NCI-H1417 treated with DMSO at 0.1 percent for 48 hours (cell line): Measurements from ENCODE around the gene TMEM135.

Source experiments
- DNase-seq: peaks from one replicate; lab custom pipeline; 2025; lab: John Stamatoyannopoulos, UW

TMEM135 gene

DNA sequence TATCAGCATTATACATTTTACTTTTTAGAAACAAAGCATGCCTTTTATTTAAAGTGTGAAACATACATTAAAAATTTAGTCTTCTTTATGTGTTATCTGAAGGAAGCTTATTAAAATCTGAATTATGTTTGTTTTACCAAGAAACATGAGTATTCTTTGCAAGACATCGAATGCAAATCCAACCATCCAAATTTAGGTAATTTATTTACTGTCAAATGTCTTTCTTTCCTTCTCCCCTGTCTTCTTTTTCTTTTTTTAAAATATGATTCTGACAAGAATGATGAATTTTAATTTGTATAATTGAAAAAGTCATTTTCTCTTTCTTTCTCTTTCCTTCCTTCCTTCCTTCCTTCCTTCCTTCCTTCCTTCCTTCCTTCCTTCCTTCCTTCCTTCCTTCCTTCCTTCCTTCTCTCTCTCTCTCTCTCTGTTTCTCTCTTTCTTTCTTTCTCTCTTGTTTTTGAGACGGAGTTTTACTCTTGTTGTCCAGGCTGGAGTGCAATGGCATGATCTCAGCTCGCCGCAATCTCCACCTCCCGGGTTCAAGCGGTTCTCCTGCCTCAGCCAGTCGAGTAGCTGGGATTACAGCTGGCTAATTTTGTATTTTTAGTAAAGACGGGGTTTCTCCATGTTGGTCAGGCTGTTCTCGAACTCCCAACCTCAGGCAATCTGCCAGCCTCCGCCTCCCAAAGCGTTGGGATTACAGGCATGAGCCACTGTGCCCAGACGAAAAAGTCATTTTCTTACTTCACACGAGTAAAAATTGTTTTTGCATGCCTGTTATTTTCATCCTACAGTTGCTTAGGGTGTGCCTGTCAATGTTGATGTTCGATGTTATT is 157.5 kb downstream of the TMEM135 start:
- no peak for DNase-seq

DNA sequence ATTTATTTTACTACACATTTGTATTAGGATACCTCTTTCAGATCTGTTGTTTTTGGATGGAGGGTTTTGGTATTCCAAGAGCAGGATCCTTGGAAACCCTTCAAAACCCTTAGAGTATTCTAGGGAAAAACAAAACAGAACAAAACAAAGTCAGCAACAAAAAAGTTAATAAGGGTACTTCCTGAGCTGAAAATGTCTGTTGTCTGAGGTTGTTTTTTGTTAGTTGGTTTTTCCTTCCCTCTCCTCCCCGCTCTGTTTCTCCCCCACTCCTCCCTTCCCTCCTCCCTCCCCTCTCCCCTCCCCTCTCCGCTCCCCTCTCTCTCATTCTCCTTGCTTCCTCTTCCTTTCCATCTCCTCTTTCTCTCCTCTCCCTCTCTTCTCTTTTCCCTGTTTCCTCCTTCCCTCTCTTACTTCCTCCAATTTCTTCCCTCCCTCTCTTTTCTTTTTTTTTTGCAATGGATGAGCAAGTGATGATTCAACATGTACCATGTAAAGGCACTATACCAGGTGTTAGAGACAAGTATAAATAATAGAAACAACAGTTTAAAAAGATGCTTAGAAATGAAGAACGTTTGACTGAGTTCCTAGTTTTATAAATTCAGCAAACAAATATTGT is 160.6 kb downstream of the TMEM135 start:
- no peak for DNase-seq

DNA sequence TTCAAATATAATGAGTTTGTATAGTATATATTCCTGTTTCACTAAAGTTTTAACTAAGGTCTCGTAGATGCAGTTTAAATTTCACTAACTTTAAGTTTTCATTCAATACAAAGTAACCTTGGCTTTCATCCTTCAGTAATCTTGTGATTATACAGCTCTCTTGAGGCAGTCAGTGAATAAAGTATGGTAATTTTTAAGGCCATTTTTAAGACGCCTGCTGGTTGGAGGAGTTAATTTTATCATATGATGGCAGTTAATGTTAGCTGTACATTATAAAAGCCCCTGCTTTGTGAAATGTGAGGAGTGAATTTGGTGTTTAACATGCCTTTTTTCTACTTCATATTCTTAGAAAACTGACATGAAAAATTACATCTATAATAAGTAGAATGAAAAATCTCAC is 163.6 kb downstream of the TMEM135 start:
- DNase-seq, result no peak

DNA sequence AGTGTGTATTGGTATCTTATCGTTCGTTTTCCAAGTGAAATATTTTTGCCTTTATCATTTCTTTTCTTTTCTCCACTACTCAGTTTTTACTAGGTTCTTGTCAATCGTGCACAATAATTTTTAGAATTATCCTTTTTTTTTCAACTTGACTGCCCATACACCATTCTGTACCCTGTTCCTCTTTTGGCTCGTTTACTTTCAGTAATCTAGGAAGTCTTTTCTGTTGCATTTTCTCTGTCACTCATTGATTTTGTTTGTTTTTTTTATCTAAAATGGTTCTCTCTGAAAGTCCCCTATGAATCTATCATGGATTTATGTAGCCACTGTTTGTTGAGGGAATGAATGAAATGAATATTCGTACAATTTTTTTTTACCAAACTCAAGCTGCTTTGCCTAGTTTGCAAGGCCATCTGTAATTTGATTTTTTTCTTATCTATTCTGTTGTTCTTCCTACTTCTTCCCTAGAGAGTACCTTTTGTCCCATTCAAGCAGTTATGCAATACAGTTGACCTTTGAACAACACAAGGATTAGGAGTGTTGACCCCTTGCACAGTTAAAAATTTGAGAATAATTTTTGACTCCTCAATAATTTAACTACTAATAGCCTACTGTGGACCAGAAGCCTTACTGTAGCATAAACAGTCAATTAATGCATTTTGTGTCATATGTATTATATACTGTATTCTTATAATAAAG is 166.3 kb downstream of the TMEM135 start:
- DNase-seq, result no peak

DNA sequence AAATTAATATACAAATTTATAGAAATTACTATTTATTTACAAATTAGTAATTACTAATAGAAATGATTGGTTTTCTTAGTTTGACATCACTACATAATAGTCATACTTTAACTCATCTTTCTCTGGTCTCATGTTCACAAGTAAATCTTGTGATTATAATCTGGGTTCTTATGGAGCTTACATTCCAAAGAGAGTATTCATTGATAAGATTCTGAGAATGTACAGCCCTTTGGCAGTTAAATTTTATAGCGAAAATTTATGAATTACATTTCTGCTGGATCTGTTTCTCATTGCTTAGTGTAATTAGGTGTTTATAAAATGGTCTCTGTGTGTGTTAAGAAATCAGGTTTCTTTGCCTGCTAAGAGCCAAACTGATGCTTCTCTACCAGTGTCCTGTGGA is 175.2 kb downstream of the TMEM135 start:
- DNase-seq, result no peak

DNA sequence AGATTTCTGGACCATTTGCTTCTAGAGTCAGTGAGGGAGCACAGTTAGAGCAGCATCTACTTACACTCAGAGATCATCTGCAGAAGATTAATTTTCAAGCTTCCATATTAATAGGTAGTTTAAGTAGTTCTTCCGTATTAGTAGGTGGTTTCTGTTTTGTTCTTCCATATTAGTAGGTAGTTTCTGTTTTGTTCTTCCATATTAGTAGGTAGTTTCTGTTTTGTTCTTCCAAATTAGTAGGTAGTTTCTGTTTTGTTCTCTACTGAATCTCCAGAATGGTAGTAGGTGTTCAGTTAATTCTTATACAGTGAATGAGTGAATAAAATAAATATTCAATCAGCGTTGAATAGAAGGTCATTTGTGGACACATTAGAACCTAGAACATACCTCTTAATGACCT is 175.7 kb downstream of the TMEM135 start:
- no peak for DNase-seq

DNA sequence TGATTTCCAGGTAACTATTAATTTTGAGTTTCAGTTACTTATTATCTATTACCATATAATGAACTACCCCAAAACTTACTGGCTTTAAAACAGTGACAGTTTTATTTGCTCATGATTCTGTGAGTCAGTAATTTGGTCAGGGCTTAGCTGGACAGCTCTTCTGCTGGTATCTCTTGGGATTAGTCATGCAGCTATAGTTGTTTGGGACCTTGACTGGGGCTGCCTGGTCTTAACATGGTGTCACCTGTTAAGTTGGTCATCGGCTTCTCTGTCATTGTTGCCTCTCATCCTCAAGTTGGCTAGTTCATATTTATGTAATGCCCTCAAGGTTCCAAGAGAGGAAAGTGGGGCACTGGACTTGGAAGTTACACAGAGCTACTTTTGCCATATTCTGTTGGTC is 177.5 kb downstream of the TMEM135 start:
- no peak for DNase-seq

DNA sequence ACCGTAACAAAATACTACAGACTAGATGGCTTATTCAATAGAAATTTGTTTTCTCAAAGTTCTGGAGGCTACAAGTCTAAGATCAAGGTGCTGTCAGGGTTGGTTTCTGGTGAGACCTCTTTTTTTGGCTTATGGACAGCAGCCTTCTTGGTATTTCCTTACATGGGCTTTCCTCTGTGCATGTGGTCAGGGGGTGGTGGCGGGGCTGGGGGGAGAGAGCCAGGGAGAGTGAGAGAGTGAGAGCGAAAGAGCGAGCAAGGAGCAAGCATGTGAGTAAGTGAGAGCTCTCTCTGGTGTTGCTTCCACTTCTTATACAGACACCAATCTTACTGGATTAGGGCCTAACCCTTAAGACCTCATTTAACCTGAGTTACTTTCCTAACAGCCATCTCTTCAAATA is 181.5 kb downstream of the TMEM135 start:
- DNase-seq, result no peak

DNA sequence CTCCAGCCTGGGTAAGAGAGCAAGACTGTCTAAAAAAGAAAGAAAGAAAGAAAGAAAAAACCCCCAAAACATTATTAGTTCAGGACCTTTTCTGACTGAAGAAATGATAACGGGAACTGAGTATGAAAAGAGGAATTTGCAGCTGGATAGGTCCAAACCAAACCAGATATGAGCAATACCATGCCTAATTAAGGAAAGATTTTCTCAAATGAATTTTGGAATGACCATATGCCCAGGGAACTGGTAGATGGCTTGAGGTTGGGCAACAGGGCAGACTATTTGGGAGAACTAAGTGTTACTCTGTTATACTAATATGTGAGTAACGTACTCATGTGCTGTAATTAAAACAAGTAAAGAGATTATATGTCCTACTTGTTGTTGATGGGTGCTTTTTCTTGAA is 186.1 kb downstream of the TMEM135 start:
- no peak for DNase-seq

DNA sequence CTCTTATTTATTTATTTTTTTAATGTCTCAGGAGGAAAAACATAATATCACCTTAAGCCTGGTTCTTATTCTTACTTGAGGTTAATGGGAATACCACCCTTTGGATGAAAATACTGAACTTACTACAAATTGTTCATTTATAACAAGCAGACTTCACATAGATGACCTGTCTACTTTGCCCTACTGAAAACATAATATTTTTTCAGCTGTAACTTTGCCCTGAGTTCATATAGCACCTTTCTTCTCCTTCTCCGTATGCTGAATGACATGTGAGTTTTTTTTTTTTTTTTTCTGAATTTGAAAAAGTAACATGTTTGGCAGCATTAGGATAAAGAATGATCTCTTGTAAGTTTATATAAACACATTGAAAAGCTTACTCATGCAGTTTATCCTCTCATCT is 186.8 kb downstream of the TMEM135 start:
- no peak for DNase-seq

DNA sequence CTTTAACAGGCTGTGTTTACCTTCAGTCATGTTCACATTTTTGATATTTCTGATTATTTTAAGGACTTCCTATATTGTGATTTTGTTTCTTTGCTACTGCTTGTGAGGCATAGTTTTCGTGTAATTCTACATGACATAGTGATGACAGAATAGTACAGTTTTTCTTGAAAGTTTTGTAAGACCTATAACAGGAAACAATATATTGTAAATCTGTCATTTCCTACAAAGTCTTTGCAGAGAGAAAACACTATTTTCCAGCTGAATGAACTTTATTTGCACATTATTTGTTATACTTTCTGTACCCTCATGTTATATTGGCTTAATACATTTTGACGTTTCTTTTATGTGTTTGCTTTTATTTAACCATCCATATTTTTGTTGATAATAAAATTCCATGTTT is 191.1 kb downstream of the TMEM135 start:
- no peak for DNase-seq

DNA sequence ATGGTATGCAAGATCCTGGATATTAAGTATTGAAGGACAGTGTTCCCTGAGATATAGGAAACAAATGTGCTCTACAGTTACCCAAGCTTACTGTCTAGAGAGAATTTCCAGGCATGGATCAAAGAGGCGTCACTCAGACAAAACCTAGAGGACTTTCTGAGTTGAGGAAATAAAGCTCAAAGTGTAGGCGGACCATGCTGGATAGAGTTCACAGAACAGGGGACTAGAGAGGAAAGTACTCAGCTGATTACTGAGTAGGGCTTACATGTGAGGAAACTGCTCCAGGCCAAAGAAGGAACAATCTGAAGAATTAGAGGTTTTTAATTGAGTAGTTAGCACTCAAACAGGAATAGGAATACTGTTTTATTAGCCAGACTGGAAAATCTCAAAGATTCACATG is 193.3 kb downstream of the TMEM135 start:
- no peak for DNase-seq

DNA sequence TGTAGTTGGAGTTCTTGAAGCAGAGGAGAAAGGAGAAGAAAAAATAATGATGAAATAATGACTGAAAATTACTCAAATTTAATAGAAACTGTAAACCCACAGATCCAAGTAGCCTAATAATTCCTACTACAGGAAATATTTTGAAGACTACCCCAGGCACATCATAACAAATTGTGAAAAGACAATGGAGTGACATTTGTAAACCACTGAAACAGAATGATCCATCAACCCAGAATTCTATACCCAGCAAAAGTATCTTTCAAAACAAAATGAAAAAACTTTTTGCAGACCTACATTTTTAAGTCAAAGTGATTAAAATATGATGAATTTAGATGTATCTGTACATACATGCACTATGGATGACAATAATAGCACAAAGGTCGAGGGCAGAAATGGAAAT is 194.6 kb downstream of the TMEM135 start:
- no peak for DNase-seq

DNA sequence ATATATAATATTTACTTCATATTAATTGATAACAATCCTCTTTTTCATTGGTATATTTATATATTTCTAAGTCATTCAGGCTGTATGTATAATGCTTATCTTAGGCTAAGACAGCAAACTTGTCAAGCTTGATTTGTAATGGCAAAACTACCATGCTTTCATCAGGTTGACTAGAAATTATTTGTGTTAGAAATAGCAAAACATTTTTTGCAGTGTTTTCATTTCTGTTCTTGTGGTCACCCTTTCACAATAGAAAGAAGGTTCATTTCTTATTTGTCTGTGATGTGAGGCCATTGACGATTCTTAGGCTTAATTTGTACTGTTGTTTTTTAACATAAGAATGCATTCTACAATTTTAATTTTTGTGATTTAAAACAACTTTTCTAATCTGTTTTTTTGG is 197.6 kb downstream of the TMEM135 start:
- DNase-seq, result no peak

DNA sequence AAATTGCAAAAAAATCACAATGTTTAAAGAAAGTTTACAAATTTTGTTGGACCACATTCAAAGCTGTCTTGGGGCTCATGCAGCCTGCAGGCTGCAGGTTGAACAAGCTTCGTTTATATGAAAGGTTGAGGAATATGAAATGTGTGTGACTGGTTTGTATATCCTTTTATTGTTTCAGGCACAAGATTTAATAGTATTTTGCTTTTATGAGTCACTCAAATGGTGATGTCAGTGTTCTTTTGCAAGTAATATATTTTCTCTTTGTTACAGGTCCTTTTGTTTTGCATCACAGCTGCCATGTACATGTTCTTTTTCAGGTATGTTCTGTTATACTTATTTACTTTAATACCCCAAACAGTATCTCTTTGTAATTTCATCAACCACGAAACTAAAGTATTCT is 198.6 kb downstream of the TMEM135 start:
- DNase-seq, result no peak

DNA sequence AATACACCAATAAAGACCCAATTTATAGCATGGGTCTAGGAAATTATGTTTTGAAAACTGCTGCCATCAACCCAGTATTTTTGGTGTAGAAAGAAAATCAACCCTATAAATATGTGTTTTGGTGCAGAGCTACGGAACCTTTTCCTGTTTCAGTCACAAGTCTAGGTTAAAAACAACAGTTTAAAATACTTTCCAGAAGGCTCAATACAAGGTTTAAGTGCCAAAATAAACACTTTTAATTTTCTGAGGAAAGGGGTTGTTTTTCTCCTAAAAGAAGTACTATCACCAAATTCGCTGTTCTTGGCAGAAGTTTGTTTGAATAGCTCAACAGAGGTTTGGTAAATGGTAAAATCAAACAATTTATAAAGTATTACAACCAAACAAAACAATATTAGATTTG is 201.3 kb downstream of the TMEM135 start:
- DNase-seq, result no peak

DNA sequence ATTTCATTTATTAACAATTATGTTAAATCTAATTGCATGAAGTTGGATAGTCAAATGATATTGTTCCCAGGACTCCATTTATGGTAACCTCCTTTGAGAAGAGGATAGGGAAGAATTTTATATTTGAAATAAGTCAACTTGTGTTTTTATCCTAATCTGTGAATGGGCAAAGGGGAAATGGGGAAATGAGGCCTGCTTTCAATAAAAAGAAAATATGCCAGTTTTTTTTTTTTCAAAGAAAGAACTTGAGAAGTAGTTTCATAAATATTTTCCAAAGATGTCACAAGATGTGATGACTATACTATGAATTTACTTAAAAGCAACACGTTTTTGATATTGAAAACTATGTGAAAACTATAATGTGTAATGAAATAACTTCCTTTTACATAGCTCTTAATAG is 201.8 kb downstream of the TMEM135 start:
- no peak for DNase-seq

DNA sequence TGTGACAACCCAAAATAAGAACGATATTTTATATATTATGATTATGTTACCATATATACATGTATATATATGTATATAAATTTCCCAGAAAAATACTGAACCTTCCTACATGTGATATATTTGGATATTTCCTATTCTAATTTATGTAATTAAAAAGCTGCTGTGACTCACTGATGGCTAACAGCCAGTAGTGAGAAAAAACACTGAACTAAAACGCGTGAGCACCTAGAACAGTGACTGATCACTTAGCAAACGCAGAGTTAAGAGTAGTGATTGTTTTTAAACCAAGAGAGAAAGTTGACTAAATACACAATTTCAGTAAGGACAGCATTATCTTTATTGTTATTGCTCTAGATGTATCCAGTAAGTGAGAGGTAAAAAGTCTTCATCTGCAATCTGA is 213.8 kb downstream of the TMEM135 start:
- DNase-seq, result no peak

DNA sequence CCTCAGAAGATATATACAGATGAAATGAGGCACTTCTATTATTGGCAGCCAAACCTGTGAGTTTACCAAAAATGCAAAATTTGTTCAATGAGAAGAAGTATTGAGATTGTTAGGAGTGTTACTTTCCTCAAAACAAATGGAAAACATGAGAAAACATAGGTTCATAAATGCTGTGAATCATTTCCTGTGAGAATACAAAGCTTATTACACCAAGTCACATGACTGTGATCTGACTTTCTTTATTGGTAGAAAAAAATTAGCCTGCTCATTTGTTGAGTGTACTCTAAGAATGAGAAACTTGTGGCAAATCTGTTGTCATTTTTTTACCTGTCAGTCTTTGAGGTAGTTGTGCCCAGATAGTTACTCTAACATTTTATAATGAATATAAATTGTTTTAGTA is 215.1 kb downstream of the TMEM135 start:
- no peak for DNase-seq

DNA sequence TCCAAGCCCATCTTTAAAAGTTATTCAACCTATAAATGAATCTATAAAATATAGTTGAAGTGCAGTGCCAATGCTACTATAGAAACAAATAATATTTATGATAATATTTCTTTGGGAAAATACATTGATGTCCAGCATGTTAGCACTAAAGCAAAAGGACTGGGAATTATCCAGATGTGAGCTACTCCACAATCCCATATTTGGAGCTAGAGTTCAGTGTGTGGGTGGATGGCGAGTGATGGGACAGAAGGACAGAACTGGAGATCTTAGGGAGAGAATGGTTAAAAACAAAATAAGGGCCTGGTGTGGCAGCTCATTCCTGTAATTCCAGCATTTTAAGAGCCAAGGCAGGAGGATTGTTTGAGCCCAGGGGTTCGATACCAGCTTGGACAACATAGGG is 216.8 kb downstream of the TMEM135 start:
- no peak for DNase-seq

DNA sequence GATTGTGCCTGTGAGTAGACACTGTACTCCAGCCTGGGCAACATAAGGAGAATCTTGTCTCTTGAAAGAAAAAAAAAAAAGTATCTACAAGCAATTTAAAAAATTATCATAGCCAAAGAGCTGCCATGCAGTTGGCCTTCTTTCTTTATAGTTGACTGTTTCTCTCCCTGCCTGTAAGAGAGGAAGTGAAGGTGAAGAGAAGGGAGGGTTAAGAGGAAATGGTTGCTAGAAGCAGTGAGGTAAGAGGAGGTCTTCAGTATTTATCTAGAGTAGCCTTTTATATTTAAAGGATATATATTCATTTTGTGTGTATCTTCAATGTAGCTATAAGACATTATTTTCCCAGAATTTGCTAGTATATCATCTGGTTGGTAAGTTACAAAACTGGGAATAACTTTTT is 217.9 kb downstream of the TMEM135 start:
- DNase-seq, result no peak

DNA sequence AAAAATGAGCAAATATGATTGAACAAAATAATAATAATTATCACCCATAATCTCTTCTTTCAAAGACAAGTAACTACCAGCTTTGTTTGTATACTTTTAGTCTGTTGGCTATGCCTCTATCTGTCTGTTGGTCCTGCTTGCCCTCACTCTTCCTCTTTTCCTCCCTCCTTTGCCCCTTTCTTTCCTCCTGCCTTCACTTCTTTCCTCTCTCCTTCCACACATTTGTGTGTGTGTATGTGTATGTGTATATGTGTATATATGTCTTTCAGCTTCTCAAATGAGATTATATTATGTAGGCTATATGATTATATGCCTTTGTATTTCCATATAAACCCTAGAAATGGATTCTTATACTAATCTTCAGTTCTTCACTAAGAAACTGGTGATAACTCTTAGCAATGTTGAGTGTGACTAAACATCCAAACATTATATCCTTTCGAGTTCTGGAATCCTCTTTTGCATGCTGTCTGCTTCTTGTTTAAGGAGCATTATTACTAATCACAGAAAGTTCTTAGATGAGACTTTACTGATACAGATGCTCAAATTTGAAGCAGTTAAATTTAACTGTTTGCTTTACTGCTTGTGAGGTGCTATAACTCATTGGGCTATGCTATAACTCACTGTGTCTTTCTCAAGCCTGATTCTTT is 219.1 kb downstream of the TMEM135 start:
- DNase-seq, result no peak
